ENCODE data around the gene LRRC8B.

LRRC8B gene

DNA sequence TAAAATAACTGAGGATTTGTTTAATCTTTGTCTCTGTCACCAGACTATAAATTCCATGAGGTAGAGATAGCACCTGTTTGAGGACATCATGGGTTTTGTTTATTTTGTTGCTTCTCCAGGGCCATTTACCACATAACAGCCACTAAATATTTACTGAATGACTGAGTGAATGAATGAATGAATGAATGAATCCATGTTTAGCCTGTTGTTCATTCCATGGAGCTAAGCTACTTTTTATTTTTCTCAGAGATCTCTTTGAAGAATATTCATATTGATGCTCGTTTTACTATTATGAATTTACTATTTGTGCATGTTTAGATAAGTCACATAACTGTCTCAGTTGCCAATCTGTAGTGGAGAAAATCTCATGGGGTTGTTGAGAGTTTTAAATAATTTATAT lies 17.7 kb downstream of the LRRC8B start:
- no peak for TF ChIP-seq MAX (IDR thresholded peaks at IDR 0.05)
- TF ChIP-seq REST (IDR thresholded peaks at IDR 0.05; ENCODE audit: low read depth), result no peak
- TF ChIP-seq TEAD4 (IDR thresholded peaks at IDR 0.05), result no peak

DNA sequence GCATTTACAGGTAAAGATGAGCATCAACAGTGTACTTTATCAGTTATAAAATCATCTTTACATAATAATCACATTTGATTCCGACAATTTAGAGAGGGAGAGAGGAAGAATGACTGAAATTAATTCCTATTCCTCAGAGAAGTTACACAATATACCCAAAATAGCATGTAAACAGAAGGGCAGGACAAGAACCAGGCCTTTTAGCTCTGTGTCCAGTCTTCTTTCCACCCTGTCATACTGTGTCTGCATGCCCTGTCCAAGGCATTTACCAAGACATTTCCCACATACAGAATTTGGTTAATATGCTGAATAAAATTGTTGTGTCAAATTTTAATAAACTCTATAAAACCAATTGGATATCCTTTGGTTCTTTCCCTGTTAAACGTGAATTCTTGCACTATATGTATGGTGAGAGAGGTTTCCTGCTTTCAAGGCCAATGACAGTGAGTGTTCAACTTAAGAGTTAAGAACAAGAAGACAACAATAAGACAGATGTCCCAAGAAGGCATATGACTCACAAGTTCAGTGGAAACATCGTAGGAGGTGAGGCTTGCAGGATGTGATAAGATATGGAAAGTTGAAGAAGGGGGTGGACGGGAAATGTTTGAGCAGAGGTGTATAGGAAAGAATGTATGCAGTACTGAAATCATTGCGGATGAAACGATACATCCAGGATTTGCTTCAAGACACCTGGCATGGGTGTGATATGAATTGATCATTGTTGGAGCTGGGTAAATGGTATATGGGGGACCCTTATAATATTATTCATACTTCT lies 20.8 kb downstream of the LRRC8B start:
- TF ChIP-seq FOXM1 (IDR thresholded peaks at IDR 0.05; ENCODE audit: borderline replicate concordance, low read depth), result no peak
- no peak for TF ChIP-seq TCF12 (IDR thresholded peaks at IDR 0.05; ENCODE audit: low read depth)

DNA sequence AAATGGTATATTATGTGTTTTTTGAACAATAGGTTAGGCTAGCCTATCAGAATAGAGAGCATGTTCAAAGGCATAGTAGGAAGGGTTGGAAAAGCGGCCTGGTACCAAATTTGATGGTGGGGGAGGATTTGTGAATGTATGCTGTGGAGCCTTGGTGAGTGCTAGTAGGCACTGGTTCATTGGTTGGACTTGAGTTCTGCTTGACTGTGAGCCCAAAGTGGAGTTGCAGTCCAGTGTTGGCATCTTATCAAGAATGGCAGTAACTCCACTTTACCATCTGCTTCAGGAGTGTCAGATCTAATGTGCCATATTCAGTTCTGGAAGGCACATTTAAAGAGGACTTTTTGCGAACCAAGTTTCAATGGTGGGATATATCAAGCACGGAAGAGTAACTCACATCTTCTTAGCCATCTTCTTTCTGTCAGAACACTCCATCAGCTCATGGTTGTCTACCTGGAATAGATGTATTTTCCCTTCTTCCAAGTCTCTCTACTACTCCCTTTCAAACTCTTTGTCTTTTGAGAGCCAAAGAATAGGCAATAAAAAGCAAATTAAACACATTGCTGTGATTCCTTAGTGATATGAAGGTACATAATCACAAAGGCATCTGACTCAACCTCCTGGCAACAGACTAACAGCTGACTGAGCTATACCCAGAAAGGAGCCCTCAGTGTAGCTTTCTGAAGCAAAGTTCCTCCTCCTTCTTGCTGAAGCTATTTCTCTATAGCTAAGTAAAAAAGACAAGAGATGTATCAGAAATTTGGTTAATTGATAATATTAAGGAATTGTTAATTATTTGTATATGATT lies 21.7 kb downstream of the LRRC8B start:
- TF ChIP-seq CREB1 (IDR thresholded peaks at IDR 0.05; ENCODE audit: low read depth) (no peak), TAF1 (IDR thresholded peaks at IDR 0.05; ENCODE audit: low read depth) (no peak), CEBPB (IDR thresholded peaks at IDR 0.05) (no peak), FOXM1 (IDR thresholded peaks at IDR 0.05; ENCODE audit: borderline replicate concordance, low read depth) (no peak), RAD21 (IDR thresholded peaks at IDR 0.05; ENCODE audit: low read depth) (no peak), MAX (IDR thresholded peaks at IDR 0.05) (no peak), EGR1 (IDR thresholded peaks at IDR 0.05) (no peak), EP300 (IDR thresholded peaks at IDR 0.05; ENCODE audit: borderline replicate concordance) (no peak), ZBTB7A (IDR thresholded peaks at IDR 0.05; ENCODE audit: low read depth) (no peak), TCF12 (IDR thresholded peaks at IDR 0.05; ENCODE audit: low read depth) (no peak), NFIC (IDR thresholded peaks at IDR 0.05) (no peak), REST (IDR thresholded peaks at IDR 0.05; ENCODE audit: low read depth) (no peak)
- TF ChIP-seq, protein P1, sequence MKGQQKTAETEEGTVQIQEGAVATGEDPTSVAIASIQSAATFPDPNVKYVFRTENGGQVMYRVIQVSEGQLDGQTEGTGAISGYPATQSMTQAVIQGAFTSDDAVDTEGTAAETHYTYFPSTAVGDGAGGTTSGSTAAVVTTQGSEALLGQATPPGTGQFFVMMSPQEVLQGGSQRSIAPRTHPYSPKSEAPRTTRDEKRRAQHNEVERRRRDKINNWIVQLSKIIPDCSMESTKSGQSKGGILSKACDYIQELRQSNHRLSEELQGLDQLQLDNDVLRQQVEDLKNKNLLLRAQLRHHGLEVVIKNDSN (IDR thresholded peaks at IDR 0.05), result no peak

DNA sequence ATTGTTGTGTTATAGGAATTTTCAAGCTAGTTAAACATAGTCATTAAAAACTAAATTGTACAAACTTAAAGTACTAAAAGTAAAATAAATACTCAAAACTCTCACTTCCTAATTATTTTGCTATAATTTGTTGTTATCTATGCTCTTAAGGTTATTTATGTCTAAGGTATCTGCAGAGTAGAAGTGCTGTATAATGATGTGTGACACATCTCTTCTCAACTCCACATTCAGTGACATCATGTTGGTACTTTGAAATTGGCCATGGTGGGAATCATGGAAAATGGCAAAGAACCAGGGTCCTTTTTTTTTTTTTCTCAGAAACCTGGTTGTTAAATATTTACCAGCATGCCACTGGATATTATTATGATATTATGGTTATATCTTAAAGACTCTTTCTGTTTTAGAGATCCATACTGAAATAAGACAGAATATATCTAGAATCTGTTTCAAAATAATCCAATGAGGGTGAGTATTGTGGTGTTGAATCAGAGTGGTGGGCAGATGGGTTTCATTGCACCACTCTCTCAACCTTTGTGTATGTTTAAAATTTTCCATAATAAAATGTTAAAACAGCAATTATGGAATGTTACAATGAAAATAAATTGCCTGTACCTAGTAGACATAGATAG lies 22.4 kb downstream of the LRRC8B start:
- TF ChIP-seq YY1 (IDR thresholded peaks at IDR 0.05; ENCODE audit: low read depth), result no peak
- no peak for TF ChIP-seq TEAD4 (IDR thresholded peaks at IDR 0.05)
- no peak for TF ChIP-seq EGR1 (IDR thresholded peaks at IDR 0.05)
- no peak for TF ChIP-seq TCF12 (IDR thresholded peaks at IDR 0.05; ENCODE audit: low read depth)

- TF ChIP-seq RAD21 (IDR thresholded peaks at IDR 0.05; ENCODE audit: low read depth) (no peak), YY1 (IDR thresholded peaks at IDR 0.05; ENCODE audit: low read depth) (no peak), EP300 (IDR thresholded peaks at IDR 0.05; ENCODE audit: borderline replicate concordance) (no peak; the same call in 1 of the 2 replicates), CREB1 (IDR thresholded peaks at IDR 0.05; ENCODE audit: low read depth) (no peak), FOXM1 (IDR thresholded peaks at IDR 0.05; ENCODE audit: borderline replicate concordance, low read depth) (no peak), TEAD4 (IDR thresholded peaks at IDR 0.05) (no peak), EGR1 (IDR thresholded peaks at IDR 0.05) (no peak), TAF1 (IDR thresholded peaks at IDR 0.05; ENCODE audit: low read depth) (no peak), TCF12 (IDR thresholded peaks at IDR 0.05; ENCODE audit: low read depth) (no peak), CEBPB (IDR thresholded peaks at IDR 0.05) (no peak), NFIC (IDR thresholded peaks at IDR 0.05) (no peak), MAX (IDR thresholded peaks at IDR 0.05) (no peak), ZBTB7A (IDR thresholded peaks at IDR 0.05; ENCODE audit: low read depth) (no peak), REST (IDR thresholded peaks at IDR 0.05; ENCODE audit: low read depth) (no peak)
- TF ChIP-seq, protein P1 (IDR thresholded peaks at IDR 0.05), result no peak
Observed at GRCh38 chr1:89547563-89548116, 23.0 kb downstream of the LRRC8B start.
